RWPE2 (cell line): ENCODE data around the gene EEPD1.
"Not testable (repeated sequence)": the region's sequence is repeated elsewhere in the genome, so short reads cannot be mapped to it uniquely, and the experiment has no call there.

Experiments used
- ATAC-seq: fragments of 200-7000 bp; cut with Tn5 transposase; 3 replicates; pipeline ENCODE4 v1.9.1; 2021; ENCODE audit warnings: low read depth
- DNase-seq: peaks from one replicate; pipeline ENCODE4 v3.0.0-alpha.2; 2020; ENCODE audit warnings: low spot score
- H3K27ac ChIP-seq: fragments of 450-650 bp; 2 replicates; pipeline ENCODE4 v1.5.1; 2017; ENCODE audit warnings: mild to moderate bottlenecking; ENCODE audit not compliant: poor library complexity, severe bottlenecking
- H3K27me3 ChIP-seq: fragments of 250-450 bp; sonication (Bioruptor Pico); 2 replicates; pipeline ENCODE4 v1.5.1; 2021; ENCODE audit warnings: mild to moderate bottlenecking, moderate library complexity; ENCODE audit not compliant: insufficient read depth, poor library complexity, severe bottlenecking
- H3K36me3 ChIP-seq: fragments of 250-450 bp; sonication (Bioruptor Pico); 2 replicates; pipeline ENCODE4 v1.5.1; 2020; ENCODE audit warnings: low read depth, mild to moderate bottlenecking, moderate library complexity
- H3K4me1 ChIP-seq: fragments of 250-450 bp; sonication (Bioruptor Pico); 2 replicates; pipeline ENCODE4 v1.5.1; 2021; ENCODE audit warnings: mild to moderate bottlenecking, moderate library complexity; ENCODE audit not compliant: insufficient read depth, poor library complexity, severe bottlenecking
- H3K4me3 ChIP-seq: fragments of 250-450 bp; sonication (Bioruptor Pico); 2 replicates; pipeline ENCODE4 v1.5.1; 2021; ENCODE audit warnings: mild to moderate bottlenecking, moderate library complexity; ENCODE audit not compliant: severe bottlenecking
- H3K9me3 ChIP-seq: fragments of 250-450 bp; sonication (Bioruptor Pico); 2 replicates; pipeline ENCODE4 v1.5.1; 2021; ENCODE audit warnings: mild to moderate bottlenecking, moderate library complexity; ENCODE audit not compliant: severe bottlenecking
- TF ChIP-seq, protein P1 (sequence below): fragments of 450-650 bp; IDR thresholded peaks from one replicate; pipeline ENCODE4 v1.5.1; 2017; ENCODE audit warnings: mild to moderate bottlenecking, moderate library complexity; ENCODE audit not compliant: poor library complexity, severe bottlenecking

The EEPD1 gene

GRCh38 chr7:36238138-36238537 lies 85.1 kb downstream of the EEPD1 start:
- DNase-seq (no peak), ATAC-seq (no peak)
- no peak overlapping the region for H3K27ac ChIP-seq
- H3K4me1 ChIP-seq = no peaks in the 10 kb centered on the region
- no peak overlapping the region for H3K4me3 ChIP-seq
- no peaks in the 10 kb centered on the region for H3K36me3 ChIP-seq
- H3K27me3 ChIP-seq = no peaks in the 10 kb centered on the region
- no peaks in the 10 kb centered on the region for H3K9me3 ChIP-seq
- TF ChIP-seq, protein P1, sequence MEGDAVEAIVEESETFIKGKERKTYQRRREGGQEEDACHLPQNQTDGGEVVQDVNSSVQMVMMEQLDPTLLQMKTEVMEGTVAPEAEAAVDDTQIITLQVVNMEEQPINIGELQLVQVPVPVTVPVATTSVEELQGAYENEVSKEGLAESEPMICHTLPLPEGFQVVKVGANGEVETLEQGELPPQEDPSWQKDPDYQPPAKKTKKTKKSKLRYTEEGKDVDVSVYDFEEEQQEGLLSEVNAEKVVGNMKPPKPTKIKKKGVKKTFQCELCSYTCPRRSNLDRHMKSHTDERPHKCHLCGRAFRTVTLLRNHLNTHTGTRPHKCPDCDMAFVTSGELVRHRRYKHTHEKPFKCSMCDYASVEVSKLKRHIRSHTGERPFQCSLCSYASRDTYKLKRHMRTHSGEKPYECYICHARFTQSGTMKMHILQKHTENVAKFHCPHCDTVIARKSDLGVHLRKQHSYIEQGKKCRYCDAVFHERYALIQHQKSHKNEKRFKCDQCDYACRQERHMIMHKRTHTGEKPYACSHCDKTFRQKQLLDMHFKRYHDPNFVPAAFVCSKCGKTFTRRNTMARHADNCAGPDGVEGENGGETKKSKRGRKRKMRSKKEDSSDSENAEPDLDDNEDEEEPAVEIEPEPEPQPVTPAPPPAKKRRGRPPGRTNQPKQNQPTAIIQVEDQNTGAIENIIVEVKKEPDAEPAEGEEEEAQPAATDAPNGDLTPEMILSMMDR = no peak

DNA sequence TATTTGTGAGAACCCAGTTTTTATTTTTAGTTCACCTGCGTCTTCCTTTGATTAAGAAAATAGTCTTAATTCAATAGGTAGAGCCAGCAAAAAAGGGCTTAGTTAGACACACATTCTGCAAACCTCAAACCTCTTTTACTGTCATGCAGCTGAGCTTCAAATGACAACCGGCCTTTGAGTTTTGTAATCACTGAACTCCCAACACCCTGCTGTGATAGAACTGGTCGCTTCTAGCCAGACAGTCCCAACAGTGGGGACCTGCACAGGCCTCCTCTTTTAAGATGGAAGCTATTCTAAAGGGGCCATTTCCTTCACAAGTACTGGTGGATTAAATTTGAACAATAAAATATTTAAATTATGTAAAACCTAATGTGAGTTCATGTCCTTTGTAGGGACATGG lies 90.3 kb downstream of the EEPD1 start:
- H3K27me3 ChIP-seq, H3K27ac ChIP-seq, H3K4me3 ChIP-seq, H3K4me1 ChIP-seq, H3K9me3 ChIP-seq, H3K36me3 ChIP-seq, ATAC-seq, DNase-seq: not testable (repeated sequence)

- DNase-seq, ATAC-seq, H3K4me3 ChIP-seq, H3K27me3 ChIP-seq, H3K9me3 ChIP-seq, H3K4me1 ChIP-seq, H3K27ac ChIP-seq, H3K36me3 ChIP-seq: not testable (repeated sequence)
Observed at GRCh38 chr7:36244001-36244400, 90.9 kb downstream of the EEPD1 start.

DNA sequence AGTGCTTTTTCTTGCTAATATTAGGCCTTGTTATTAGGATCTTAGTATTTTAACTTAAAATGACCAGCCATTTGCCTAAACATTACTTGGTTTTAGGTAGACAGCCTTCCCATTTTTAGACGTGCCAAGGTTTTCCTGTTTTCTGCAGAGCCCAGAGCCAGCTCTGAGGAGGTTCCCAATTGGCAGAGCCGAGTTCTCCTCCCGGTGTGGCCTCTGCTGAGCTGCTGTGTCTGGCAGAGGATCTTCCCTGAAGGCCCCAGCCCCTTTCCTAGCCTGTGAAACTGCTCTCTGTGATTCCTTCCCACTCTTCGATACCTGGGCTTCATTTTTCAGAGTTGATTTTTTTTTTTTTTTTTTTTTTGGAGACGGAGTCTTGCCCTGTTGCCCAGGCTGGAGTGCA lies 91.4 kb downstream of the EEPD1 start:
- no peaks in the 10 kb centered on the region for H3K27me3 ChIP-seq
- DNase-seq (no peak), ATAC-seq (no peak)
- no peaks in the 10 kb centered on the region for H3K9me3 ChIP-seq
- TF ChIP-seq, protein P1 = no peak
- no peaks in the 10 kb centered on the region for H3K4me1 ChIP-seq
- no peak overlapping the region for H3K4me3 ChIP-seq
- H3K27ac ChIP-seq = no peak overlapping the region
- H3K36me3 ChIP-seq = no peaks in the 10 kb centered on the region

- ATAC-seq = no peak
- H3K4me3 ChIP-seq = no peak overlapping the region
- no peak overlapping the region for H3K27ac ChIP-seq
- no peak for DNase-seq
- no peaks in the 10 kb centered on the region for H3K27me3 ChIP-seq
- TF ChIP-seq, protein P1 = no peak
- H3K36me3 ChIP-seq = no peaks in the 10 kb centered on the region
- H3K9me3 ChIP-seq = no peaks in the 10 kb centered on the region
- no peaks in the 10 kb centered on the region for H3K4me1 ChIP-seq
Observed at GRCh38 chr7:36245684-36246299, 92.7 kb downstream of the EEPD1 start.

- no peaks in the 10 kb centered on the region for H3K27me3 ChIP-seq
- H3K27ac ChIP-seq = no peak overlapping the region
- H3K36me3 ChIP-seq = no peaks in the 10 kb centered on the region
- no peak overlapping the region for H3K4me3 ChIP-seq
- ATAC-seq (no peak), DNase-seq (no peak)
- TF ChIP-seq, protein P1 = no peak
- no peaks in the 10 kb centered on the region for H3K4me1 ChIP-seq
- H3K9me3 ChIP-seq = no peaks in the 10 kb centered on the region
Observed at GRCh38 chr7:36249091-36249490, 96.0 kb downstream of the EEPD1 start.
